NCI-H2196 treated with DMSO at 0.1 percent for 48 hours (cell line): ENCODE measurements around the gene GAGE10.

Experiments
- DNase-seq: peaks from one replicate; lab custom pipeline; 2025; ENCODE audit not compliant: unreplicated experiment; lab: John Stamatoyannopoulos, UW

The GAGE10 gene

DNA sequence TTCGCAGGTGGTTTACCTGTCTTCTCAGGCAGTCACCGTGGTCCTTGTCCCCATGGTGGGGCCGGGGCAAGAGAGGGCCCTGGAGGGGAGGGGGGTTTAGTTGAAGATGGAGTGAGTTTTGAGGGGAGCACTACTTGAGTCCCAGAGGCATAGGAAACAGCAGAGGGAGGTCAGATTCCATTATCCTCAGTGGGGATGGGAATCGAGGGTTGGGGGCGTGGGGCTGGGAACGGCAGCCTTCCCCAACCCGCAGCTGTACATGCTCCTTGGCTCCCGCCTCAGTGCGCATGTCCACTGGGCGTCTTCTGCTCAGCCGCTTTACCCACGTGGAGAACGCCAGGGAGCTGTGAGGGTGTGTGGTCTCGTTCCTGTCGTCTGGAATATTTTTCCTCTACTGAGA is at the start of gene GAGE10:
Gene GAGE10 (plus strand): TSS at position 301 of the 400 bp plus-strand sequence. CDS start 1,214 bp downstream, outside the sequence.
- DNase-seq, result no peak

- no peak for DNase-seq
These were observed 48.8 kb upstream of the GAGE10 start for GRCh38 chrX:49254639-49255038.

- no peak for DNase-seq
These were observed 47.0 kb upstream of the GAGE10 start for GRCh38 chrX:49256268-49256995.

GRCh38 chrX:49257074-49257790 is 46.2 kb upstream of the GAGE10 start:
- DNase-seq, result no peak

- no peak for DNase-seq
These were observed 45.3 kb upstream of the GAGE10 start for GRCh38 chrX:49257846-49258748.

DNA sequence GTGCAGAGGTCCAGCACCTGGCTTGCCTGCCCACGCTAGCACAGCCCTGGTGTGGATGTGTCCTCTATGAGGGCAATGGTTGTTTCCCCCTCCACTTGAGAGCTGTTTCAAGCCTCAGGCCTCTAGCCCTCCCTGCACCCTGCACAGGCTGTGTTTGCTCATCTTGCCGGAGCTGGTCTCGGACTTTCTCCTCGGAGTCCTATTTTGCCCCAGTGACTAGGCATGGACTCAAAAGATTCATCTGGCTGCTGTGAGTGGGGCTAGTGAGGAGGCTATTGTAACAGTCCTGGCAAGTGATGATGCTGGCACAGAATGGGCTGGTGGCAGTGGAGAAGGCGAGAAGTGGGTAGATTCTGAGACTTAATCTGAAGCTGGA is 44.7 kb upstream of the GAGE10 start:
- no peak for DNase-seq

DNA sequence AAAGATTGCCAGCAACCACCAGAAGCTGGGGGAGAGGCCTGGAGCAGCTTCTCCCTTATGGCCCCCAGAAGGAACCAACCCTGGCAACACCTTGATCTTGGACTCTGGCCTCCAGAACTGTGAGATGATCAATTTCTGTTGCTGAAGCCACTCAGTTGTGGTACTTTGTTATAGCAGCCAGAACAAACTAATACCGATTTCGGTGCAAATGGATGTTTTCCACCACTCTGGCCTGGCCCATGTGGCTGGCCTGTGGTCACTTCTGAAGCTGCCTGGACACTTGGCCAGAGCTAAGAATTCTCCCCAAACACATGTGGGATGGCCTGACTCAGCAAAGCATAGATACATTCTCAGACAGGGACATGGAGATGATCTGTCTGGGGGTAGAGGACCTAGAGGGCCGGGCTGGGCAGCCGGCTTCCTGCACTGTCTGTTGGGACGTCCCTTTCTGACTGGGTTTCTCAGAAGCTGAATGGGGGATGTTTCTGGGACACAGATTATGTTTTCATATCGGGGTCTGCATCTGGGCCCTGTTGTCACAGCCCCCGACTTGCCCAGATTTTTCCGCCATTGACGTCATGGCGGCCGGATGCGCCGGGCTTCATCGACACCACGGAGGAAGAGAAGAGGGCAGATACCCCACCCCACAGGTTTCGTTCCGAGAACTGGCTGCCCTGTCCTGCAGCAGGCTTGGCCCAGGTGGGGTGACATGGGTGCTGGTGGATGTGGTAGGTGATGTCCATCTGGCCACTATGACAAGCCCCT is 43.0 kb upstream of the GAGE10 start:
- DNase-seq, result no peak

DNA sequence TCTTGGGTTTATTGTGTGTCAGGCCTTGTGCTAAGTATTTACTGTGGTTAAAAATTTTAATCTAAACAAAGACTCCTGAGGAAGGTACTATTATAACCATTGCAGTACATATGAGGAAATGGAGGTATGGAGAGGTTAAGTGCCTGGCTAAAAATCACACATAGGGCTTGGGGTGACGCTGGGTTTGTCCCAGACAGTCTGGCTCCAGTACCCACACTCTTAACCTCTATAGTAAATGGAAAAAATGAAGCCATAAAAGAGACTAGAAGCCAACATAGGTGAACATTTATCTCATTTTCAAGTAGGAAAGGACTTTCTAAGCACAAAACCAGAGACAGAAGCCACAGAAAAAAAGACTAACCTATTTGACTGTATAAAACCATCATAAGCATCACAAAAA is 40.8 kb upstream of the GAGE10 start:
- DNase-seq, result no peak

GRCh38 chrX:49263631-49264030 is 39.8 kb upstream of the GAGE10 start:
- no peak for DNase-seq

DNA sequence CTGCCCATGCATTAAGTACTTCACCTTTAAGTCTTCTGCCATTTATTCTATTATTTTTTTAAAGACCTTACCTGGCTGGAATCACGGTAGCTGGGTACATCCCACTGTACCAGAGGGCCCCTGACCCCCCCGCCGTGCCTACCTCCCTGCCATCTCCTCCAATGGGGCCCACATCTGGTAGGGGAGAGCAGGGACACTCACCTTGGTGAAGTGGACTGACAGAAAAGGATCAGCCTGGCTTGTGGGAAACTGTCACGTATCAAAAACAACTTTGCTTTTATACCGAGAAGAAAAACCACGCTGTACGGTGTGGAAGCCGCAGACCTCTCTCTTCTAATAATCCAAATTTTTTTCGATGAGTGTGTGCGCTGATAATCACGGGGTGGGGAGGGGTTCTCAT is 39.0 kb upstream of the GAGE10 start, which contains the start of gene FOXP3:
Gene FOXP3 (minus strand): TSS at position 251 of the 400 bp plus-strand sequence. CDS start 6,205 bp downstream, outside the sequence.
- DNase-seq, result no peak

DNA sequence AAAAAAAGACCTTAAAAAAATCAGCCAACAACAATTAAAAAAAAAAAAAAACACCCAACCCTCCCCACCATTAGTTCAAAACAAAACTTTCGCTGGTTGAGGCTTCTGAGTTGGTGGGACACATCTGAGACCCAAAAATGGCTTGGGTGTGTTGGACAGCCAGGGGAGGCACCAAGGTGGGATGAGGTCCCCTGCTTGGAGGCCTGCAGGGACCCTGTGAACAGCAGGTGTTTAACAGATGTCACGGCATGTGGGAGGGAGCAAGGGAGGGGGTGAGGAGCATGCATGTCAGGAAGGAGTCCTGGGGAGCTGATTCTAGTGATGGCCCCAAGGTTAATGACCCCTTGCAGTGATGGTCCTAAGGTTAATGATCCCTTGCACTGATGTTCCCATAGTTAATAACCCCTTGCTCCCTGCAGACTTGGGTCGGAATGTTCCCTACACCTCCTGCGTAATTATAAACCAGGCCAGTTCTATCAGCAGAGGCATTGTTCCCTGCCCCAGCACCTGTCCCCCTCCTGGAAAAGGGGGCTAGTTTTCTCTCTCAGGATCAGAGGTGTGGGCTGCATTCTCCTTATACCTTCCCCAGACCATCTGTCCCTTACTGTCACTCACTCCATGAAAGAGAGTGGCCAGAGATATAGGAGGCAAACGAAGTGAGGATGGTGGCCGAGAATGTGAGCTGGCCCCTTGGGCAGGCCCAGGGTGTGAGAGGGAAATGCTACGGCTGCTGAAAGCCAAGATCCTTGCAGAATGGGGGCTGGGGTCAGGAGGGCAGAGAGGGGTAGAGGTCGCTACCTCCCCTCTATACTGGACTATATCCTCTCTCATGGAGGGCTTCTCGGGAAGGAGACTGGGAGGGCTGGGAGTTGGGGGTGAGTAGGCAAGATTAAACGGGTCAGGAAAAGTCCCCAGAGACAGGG is 36.7 kb upstream of the GAGE10 start:
- DNase-seq, result no peak

GRCh38 chrX:49268702-49269009 is 34.8 kb upstream of the GAGE10 start:
- DNase-seq, result no peak

- peak; percentile 93 for DNase-seq
These were observed 34.3 kb upstream of the GAGE10 start for GRCh38 chrX:49269010-49269766.

GRCh38 chrX:49269767-49270248 is 33.6 kb upstream of the GAGE10 start, which contains the start of gene PPP1R3F:
PPP1R3F (plus strand) TSS chrX:49269793; CDS start chrX:49269870, 77 bp downstream.
- no peak for DNase-seq

- no peak for DNase-seq
These were observed 33.1 kb upstream of the GAGE10 start for GRCh38 chrX:49270249-49270921.

DNA sequence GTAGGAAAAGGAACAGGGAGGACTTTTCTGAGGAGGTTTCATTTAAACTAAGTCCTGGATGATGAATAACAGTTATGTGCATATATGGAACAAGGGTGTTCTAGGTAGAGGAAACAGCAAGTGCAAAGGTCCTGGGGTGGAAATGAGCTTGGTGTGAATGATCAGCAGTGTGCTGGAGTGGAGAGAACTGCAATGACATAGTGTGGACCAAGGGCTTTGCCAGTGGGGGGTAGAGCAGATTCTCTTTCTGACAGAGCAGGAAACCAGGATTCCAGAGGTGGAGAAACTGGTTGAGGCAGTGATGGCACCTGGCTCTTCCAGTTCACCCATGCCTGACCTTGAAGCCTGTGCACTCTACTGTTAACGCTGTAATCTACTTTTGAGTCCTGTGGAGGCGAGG is 32.1 kb upstream of the GAGE10 start:
- no peak for DNase-seq

GRCh38 chrX:49272421-49272820 is 31.0 kb upstream of the GAGE10 start:
- no peak for DNase-seq

- no peak for DNase-seq
These were observed 30.2 kb upstream of the GAGE10 start for GRCh38 chrX:49273181-49273727.
